ENCODE data around the gene DDX11. TPM values are rescaled to one million over a fixed set of nuclear protein-coding genes. Genes with fewer than 3 reads are reported as not detected.
"Not testable (repeated sequence)": the region's sequence is repeated elsewhere in the genome, so short reads cannot be mapped to it uniquely, and the experiment has no call there.

The DDX11 gene
- total and polyA plus RNA-seq, 2 donors (not counting 1 experiment from before 2014, with no cell fraction given): 68.0 to 90.2 TPM

GRCh38 chr12:31057671-31058070 is 16.0 kb upstream of the DDX11 start:
- Histone ChIP-seq H3K36me3 (replicated peaks in 1 of 2; ENCODE audit: control extremely low read depth in 1 of 2, control insufficient read depth in 1 of 2, extremely low read depth in 1 of 2, insufficient read depth in 2 of 2, low read length in 1 of 2) (no peaks in the 10 kb centered on the region), H3K27me3 (replicated peaks in 1 of 4; ENCODE audit: control extremely low read depth in 1 of 4, control insufficient read depth in 3 of 4, insufficient read depth in 4 of 4, low read length in 3 of 4) (no peaks in the 10 kb centered on the region), H3K4me3 (ENCODE audit: control extremely low read depth in 1 of 5, extremely low read depth in 1 of 5, insufficient read depth in 1 of 5, low read depth in 2 of 5, low read length in 4 of 5) (no peak overlapping the region), H3K27ac (ENCODE audit: low read length in 2 of 2) (no peak overlapping the region), H3K9me3 (ENCODE audit: control extremely low read depth in 1 of 3, control insufficient read depth in 2 of 3, insufficient read depth in 1 of 3, low read length in 2 of 3) (no peaks in the 10 kb centered on the region), H3K4me2 (replicated peaks; ENCODE audit: low read depth, low read length, poor library complexity, severe bottlenecking) (no peak overlapping the region), H3K4me1 (ENCODE audit: control insufficient read depth in 2 of 2, insufficient read depth in 2 of 2, low read length in 2 of 2) (no peaks in the 10 kb centered on the region), H3K9ac (ENCODE audit: low read length) (no peak overlapping the region), H2AFZ (ENCODE audit: insufficient read depth, low read depth, low read length, poor library complexity, severe bottlenecking) (no peak overlapping the region), H4K20me1 (ENCODE audit: control insufficient read depth, insufficient read depth, low read length, poor library complexity, severe bottlenecking) (no peaks in the 10 kb centered on the region), H3K79me2 (ENCODE audit: control insufficient read depth, insufficient read depth, low read length) (no peaks in the 10 kb centered on the region)
- H3K4me1 Mint-ChIP-seq: no peaks in the 10 kb centered on the region
- no peak overlapping the region for H3K27ac Mint-ChIP-seq
- TF ChIP-seq EZH2 (IDR thresholded peaks at IDR 0.05; ENCODE audit: borderline replicate concordance, insufficient read depth, low read depth, low read length, poor library complexity, severe bottlenecking): no peak
- no peak for TF ChIP-seq CTCF (IDR thresholded peaks at IDR 0.05)
- no peak for ATAC-seq (ENCODE audit: low read depth)
- no peak for DNase-seq
- ChIA-PET CTCF (no interaction called here), POLR2A (no interaction called here)
- WGBS (ENCODE audit: insufficient coverage): 90% methylated on average over 3 of the region's 4 CpGs
- H3K27me3 Mint-ChIP-seq: no peaks in the 10 kb centered on the region
- intact Hi-C loops (cut with micrococcal nuclease): no loop called here
- H3K9me3 Mint-ChIP-seq (ENCODE audit: insufficient read depth): no peaks in the 10 kb centered on the region
- H3K4me3 Mint-ChIP-seq: no peak overlapping the region

- H3K4me3 ChIP-seq (ENCODE audit: control extremely low read depth in 1 of 5, extremely low read depth in 1 of 5, insufficient read depth in 1 of 5, low read depth in 2 of 5, low read length in 4 of 5); H4K20me1 ChIP-seq (ENCODE audit: control insufficient read depth, insufficient read depth, low read length, poor library complexity, severe bottlenecking); intact Hi-C loops (cut with micrococcal nuclease); H3K4me3 Mint-ChIP-seq; H3K4me1 Mint-ChIP-seq; POLR2A ChIA-PET; H3K36me3 ChIP-seq (replicated peaks in 1 of 2; ENCODE audit: control extremely low read depth in 1 of 2, control insufficient read depth in 1 of 2, extremely low read depth in 1 of 2, insufficient read depth in 2 of 2, low read length in 1 of 2); H3K79me2 ChIP-seq (ENCODE audit: control insufficient read depth, insufficient read depth, low read length); CTCF ChIA-PET; H3K9me3 Mint-ChIP-seq (ENCODE audit: insufficient read depth); H3K27me3 ChIP-seq (replicated peaks in 1 of 4; ENCODE audit: control extremely low read depth in 1 of 4, control insufficient read depth in 3 of 4, insufficient read depth in 4 of 4, low read length in 3 of 4); H3K27ac ChIP-seq (ENCODE audit: low read length in 2 of 2); H3K27ac Mint-ChIP-seq; ATAC-seq (ENCODE audit: low read depth); DNase-seq; H2AFZ ChIP-seq (ENCODE audit: insufficient read depth, low read depth, low read length, poor library complexity, severe bottlenecking); H3K9ac ChIP-seq (ENCODE audit: low read length); H3K4me2 ChIP-seq (replicated peaks; ENCODE audit: low read depth, low read length, poor library complexity, severe bottlenecking); H3K9me3 ChIP-seq (ENCODE audit: control extremely low read depth in 1 of 3, control insufficient read depth in 2 of 3, insufficient read depth in 1 of 3, low read length in 2 of 3); H3K4me1 ChIP-seq (ENCODE audit: control insufficient read depth in 2 of 2, insufficient read depth in 2 of 2, low read length in 2 of 2); H3K27me3 Mint-ChIP-seq: not testable (repeated sequence)
- no CpG with 5 or more reads among the region's 3 CpGs for WGBS (ENCODE audit: insufficient coverage)
Measured at GRCh38 chr12:31066196-31066595, 7.5 kb upstream of the DDX11 start.

- H2AFZ ChIP-seq (ENCODE audit: insufficient read depth, low read depth, low read length, poor library complexity, severe bottlenecking); H3K4me2 ChIP-seq (replicated peaks; ENCODE audit: low read depth, low read length, poor library complexity, severe bottlenecking); DNase-seq; H3K79me2 ChIP-seq (ENCODE audit: control insufficient read depth, insufficient read depth, low read length); H3K9ac ChIP-seq (ENCODE audit: low read length); POLR2A ChIA-PET; CTCF ChIA-PET; H4K20me1 ChIP-seq (ENCODE audit: control insufficient read depth, insufficient read depth, low read length, poor library complexity, severe bottlenecking); H3K27me3 ChIP-seq (replicated peaks in 1 of 4; ENCODE audit: control extremely low read depth in 1 of 4, control insufficient read depth in 3 of 4, insufficient read depth in 4 of 4, low read length in 3 of 4); H3K27ac ChIP-seq (ENCODE audit: low read length in 2 of 2); H3K4me1 Mint-ChIP-seq; H3K9me3 ChIP-seq (ENCODE audit: control extremely low read depth in 1 of 3, control insufficient read depth in 2 of 3, insufficient read depth in 1 of 3, low read length in 2 of 3); H3K9me3 Mint-ChIP-seq (ENCODE audit: insufficient read depth); H3K27me3 Mint-ChIP-seq; ATAC-seq (ENCODE audit: low read depth); H3K27ac Mint-ChIP-seq; H3K36me3 ChIP-seq (replicated peaks in 1 of 2; ENCODE audit: control extremely low read depth in 1 of 2, control insufficient read depth in 1 of 2, extremely low read depth in 1 of 2, insufficient read depth in 2 of 2, low read length in 1 of 2); intact Hi-C loops (cut with micrococcal nuclease); H3K4me3 Mint-ChIP-seq; H3K4me3 ChIP-seq (ENCODE audit: control extremely low read depth in 1 of 5, extremely low read depth in 1 of 5, insufficient read depth in 1 of 5, low read depth in 2 of 5, low read length in 4 of 5); H3K4me1 ChIP-seq (ENCODE audit: control insufficient read depth in 2 of 2, insufficient read depth in 2 of 2, low read length in 2 of 2): not testable (repeated sequence)
- no CpG with 5 or more reads among the region's 2 CpGs for WGBS (ENCODE audit: insufficient coverage)
Measured at GRCh38 chr12:31067656-31068055, 6.0 kb upstream of the DDX11 start.

All from B cell (primary cell).